Fibroblast of lung (primary cell): ENCODE results near the gene SPATA2.

Experiments
- CTCF ChIP-seq, 2 donors: IDR thresholded peaks in 1 of 2; conservative IDR thresholded peaks in 1 of 2; 1 replicate in 1 of 2; 2 replicates in 1 of 2; pipeline ENCODE4 v1.5.1; 2011 to 2012; ENCODE audit warnings: low read length in 2 of 2, control low read depth in 1 of 2, inconsistent platforms in 1 of 2, low read depth in 1 of 2, mild to moderate bottlenecking in 1 of 2
- EZH2 ChIP-seq: IDR thresholded peaks from 2 replicates; pipeline ENCODE4 v1.5.1; 2012; ENCODE audit warnings: low read length, control low read depth, mild to moderate bottlenecking; ENCODE audit errors: missing control alignments

- TF ChIP-seq EZH2 (no peak), CTCF (conservative IDR thresholded peaks at IDR 0.05 in 1 of 2, IDR thresholded peaks at IDR 0.05 in 1 of 2; ENCODE audit: low read depth in 1 of 2, low read length in 2 of 2) (peak; percentile 72 to 86)
Observed at GRCh38 chr20:49888212-49889000, 26.9 kb downstream of the SPATA2 start.
